Measurements from ENCODE around the gene TTC21A.

Gene TTC21A

GRCh38 chr3:39126532-39127071 lies 19.1 kb downstream of the TTC21A start:
- no peak overlapping the region for H3K27ac ChIP-seq (ENCODE audit: low read depth, low read length)
- no peaks in the 10 kb centered on the region for H3K9me3 ChIP-seq (ENCODE audit: control insufficient read depth in 5 of 5, low read length in 5 of 5)
- no peak overlapping the region for H3K9ac ChIP-seq (ENCODE audit: low read length in 5 of 5)
- no peaks in the 10 kb centered on the region for H3K27me3 ChIP-seq (ENCODE audit: control insufficient read depth in 5 of 5, insufficient read depth in 4 of 5, low read length in 5 of 5)
- peaks cover 0 to 10% (median 0%) of the 10 kb centered on the region in 5 donors for H3K4me1 ChIP-seq (ENCODE audit: control insufficient read depth in 5 of 5, insufficient read depth in 5 of 5, low read length in 5 of 5)
- H3K36me3 ChIP-seq (ENCODE audit: control insufficient read depth in 5 of 5, insufficient read depth in 5 of 5, low read length in 5 of 5), result peaks cover 0 to 18% (median 4%) of the 10 kb centered on the region in 5 donors
- no peak overlapping the region for H3K4me3 ChIP-seq (ENCODE audit: low read depth in 1 of 5, low read length in 5 of 5)

- H3K27ac ChIP-seq (ENCODE audit: low read depth, low read length), result no peak overlapping the region
- H3K4me3 ChIP-seq (ENCODE audit: low read depth in 1 of 5, low read length in 5 of 5), result no peak overlapping the region
- H3K27me3 ChIP-seq (ENCODE audit: control insufficient read depth in 5 of 5, insufficient read depth in 4 of 5, low read length in 5 of 5), result no peaks in the 10 kb centered on the region
- H3K4me1 ChIP-seq (ENCODE audit: control insufficient read depth in 5 of 5, insufficient read depth in 5 of 5, low read length in 5 of 5), result peaks cover 0 to 10% (median 0%) of the 10 kb centered on the region in 5 donors
- no peak overlapping the region for H3K9ac ChIP-seq (ENCODE audit: low read length in 5 of 5)
- H3K36me3 ChIP-seq (ENCODE audit: control insufficient read depth in 5 of 5, insufficient read depth in 5 of 5, low read length in 5 of 5), result peaks cover 0 to 18% (median 4%) of the 10 kb centered on the region in 5 donors
- no peaks in the 10 kb centered on the region for H3K9me3 ChIP-seq (ENCODE audit: control insufficient read depth in 5 of 5, low read length in 5 of 5)
Measured at GRCh38 chr3:39127269-39127907, 19.9 kb downstream of the TTC21A start.

DNA sequence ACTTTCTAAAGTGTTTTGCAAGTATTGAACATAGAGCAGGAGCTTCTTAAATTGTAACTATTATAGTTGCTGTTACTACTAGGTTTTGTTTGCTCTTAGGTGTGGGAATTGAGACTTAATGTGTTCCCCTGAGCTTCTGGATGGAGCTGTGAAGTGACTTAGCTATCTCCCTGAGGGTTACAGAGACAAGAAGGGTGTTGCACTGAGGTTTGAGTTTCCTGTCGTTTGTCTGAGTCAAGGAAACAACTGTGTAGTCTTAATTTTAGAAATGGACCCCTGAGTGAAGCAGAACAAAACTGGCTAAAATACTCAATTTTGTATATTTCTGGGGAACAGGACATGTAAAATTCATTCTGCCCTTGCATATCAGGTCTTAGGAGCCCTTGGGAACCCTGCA lies 20.4 kb downstream of the TTC21A start:
- H3K4me1 ChIP-seq (ENCODE audit: control insufficient read depth in 5 of 5, insufficient read depth in 5 of 5, low read length in 5 of 5), result peaks cover 0 to 10% (median 0%) of the 10 kb centered on the region in 5 donors
- no peaks in the 10 kb centered on the region for H3K9me3 ChIP-seq (ENCODE audit: control insufficient read depth in 5 of 5, low read length in 5 of 5)
- H3K9ac ChIP-seq (ENCODE audit: low read length in 5 of 5), result no peak overlapping the region
- no peak overlapping the region for H3K27ac ChIP-seq (ENCODE audit: low read depth, low read length)
- peaks cover 0 to 18% (median 4%) of the 10 kb centered on the region in 5 donors for H3K36me3 ChIP-seq (ENCODE audit: control insufficient read depth in 5 of 5, insufficient read depth in 5 of 5, low read length in 5 of 5)
- no peaks in the 10 kb centered on the region for H3K27me3 ChIP-seq (ENCODE audit: control insufficient read depth in 5 of 5, insufficient read depth in 4 of 5, low read length in 5 of 5)
- no peak overlapping the region for H3K4me3 ChIP-seq (ENCODE audit: low read depth in 1 of 5, low read length in 5 of 5)

DNA sequence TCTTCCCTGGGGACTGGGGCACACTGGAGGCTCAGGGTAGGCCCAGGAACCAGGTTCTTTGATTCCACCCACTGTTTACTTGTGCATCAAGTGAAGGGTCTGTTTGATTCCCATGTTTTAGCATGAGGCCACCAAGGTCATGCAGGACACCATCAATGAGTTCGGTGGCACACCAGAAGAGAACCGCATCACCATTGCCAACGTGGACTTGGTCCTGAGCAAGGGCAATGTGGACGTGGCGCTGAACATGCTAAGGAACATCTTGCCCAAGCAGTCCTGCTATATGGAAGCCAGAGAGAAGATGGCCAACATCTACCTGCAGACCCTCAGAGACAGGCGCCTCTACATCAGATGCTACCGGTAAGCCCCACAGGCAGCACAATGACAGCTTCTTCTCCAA lies 21.5 kb downstream of the TTC21A start:
- H3K27me3 ChIP-seq (ENCODE audit: control insufficient read depth in 5 of 5, insufficient read depth in 4 of 5, low read length in 5 of 5), result no peaks in the 10 kb centered on the region
- no peak overlapping the region for H3K27ac ChIP-seq (ENCODE audit: low read depth, low read length)
- H3K36me3 ChIP-seq (ENCODE audit: control insufficient read depth in 5 of 5, insufficient read depth in 5 of 5, low read length in 5 of 5), result peaks cover 0 to 23% (median 4%) of the 10 kb centered on the region in 5 donors
- no peak overlapping the region for H3K9ac ChIP-seq (ENCODE audit: low read length in 5 of 5)
- H3K9me3 ChIP-seq (ENCODE audit: control insufficient read depth in 5 of 5, low read length in 5 of 5), result no peaks in the 10 kb centered on the region
- peaks cover 0 to 10% (median 0%) of the 10 kb centered on the region in 5 donors for H3K4me1 ChIP-seq (ENCODE audit: control insufficient read depth in 5 of 5, insufficient read depth in 5 of 5, low read length in 5 of 5)
- no peak overlapping the region for H3K4me3 ChIP-seq (ENCODE audit: low read depth in 1 of 5, low read length in 5 of 5)

- H3K9me3 ChIP-seq (ENCODE audit: control insufficient read depth in 5 of 5, low read length in 5 of 5), result no peaks in the 10 kb centered on the region
- H3K27me3 ChIP-seq (ENCODE audit: control insufficient read depth in 5 of 5, insufficient read depth in 4 of 5, low read length in 5 of 5), result no peaks in the 10 kb centered on the region
- peaks cover 0 to 20% (median 2%) of the 10 kb centered on the region in 5 donors for H3K4me1 ChIP-seq (ENCODE audit: control insufficient read depth in 5 of 5, insufficient read depth in 5 of 5, low read length in 5 of 5)
- no peak overlapping the region for H3K27ac ChIP-seq (ENCODE audit: low read depth, low read length)
- H3K36me3 ChIP-seq (ENCODE audit: control insufficient read depth in 5 of 5, insufficient read depth in 5 of 5, low read length in 5 of 5), result peaks cover 0 to 23% (median 4%) of the 10 kb centered on the region in 5 donors
- H3K4me3 ChIP-seq (ENCODE audit: low read depth in 1 of 5, low read length in 5 of 5), result no peak overlapping the region
- H3K9ac ChIP-seq (ENCODE audit: low read length in 5 of 5), result no peak overlapping the region
Measured at GRCh38 chr3:39130026-39130425, 22.5 kb downstream of the TTC21A start.

DNA sequence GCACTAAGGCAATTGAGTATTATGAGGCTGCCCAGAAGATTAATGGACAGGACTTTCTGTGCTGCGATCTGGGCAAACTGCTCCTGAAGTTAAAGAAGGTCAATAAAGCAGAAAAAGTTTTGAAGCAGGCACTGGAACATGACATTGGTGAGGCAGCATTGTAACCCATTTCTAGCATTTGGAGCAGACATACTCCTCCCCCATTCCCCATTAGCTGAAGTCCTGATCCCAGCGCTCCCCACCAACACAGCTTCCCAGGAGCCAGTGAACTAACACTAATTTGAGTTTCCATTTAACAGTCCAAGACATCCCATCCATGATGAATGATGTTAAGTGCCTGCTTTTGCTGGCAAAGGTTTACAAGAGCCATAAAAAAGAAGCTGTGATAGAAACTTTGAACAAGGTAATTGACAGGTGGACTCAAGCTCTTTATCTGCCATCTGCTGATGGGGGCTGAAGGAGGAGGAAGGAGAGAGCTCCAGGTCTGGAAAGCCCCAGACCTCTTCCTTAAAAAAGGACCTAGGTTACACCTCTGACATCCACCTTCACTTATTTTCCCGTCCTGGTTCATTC lies 23.3 kb downstream of the TTC21A start:
- H3K4me3 ChIP-seq (ENCODE audit: low read depth in 1 of 5, low read length in 5 of 5), result no peak overlapping the region
- H3K9ac ChIP-seq (ENCODE audit: low read length in 5 of 5), result no peak overlapping the region
- peaks cover 0 to 27% (median 2%) of the 10 kb centered on the region in 5 donors for H3K4me1 ChIP-seq (ENCODE audit: control insufficient read depth in 5 of 5, insufficient read depth in 5 of 5, low read length in 5 of 5)
- H3K27me3 ChIP-seq (ENCODE audit: control insufficient read depth in 5 of 5, insufficient read depth in 4 of 5, low read length in 5 of 5), result no peaks in the 10 kb centered on the region
- H3K36me3 ChIP-seq (ENCODE audit: control insufficient read depth in 5 of 5, insufficient read depth in 5 of 5, low read length in 5 of 5), result peaks cover 0 to 23% (median 4%) of the 10 kb centered on the region in 5 donors
- H3K9me3 ChIP-seq (ENCODE audit: control insufficient read depth in 5 of 5, low read length in 5 of 5), result no peaks in the 10 kb centered on the region
- no peak overlapping the region for H3K27ac ChIP-seq (ENCODE audit: low read depth, low read length)

DNA sequence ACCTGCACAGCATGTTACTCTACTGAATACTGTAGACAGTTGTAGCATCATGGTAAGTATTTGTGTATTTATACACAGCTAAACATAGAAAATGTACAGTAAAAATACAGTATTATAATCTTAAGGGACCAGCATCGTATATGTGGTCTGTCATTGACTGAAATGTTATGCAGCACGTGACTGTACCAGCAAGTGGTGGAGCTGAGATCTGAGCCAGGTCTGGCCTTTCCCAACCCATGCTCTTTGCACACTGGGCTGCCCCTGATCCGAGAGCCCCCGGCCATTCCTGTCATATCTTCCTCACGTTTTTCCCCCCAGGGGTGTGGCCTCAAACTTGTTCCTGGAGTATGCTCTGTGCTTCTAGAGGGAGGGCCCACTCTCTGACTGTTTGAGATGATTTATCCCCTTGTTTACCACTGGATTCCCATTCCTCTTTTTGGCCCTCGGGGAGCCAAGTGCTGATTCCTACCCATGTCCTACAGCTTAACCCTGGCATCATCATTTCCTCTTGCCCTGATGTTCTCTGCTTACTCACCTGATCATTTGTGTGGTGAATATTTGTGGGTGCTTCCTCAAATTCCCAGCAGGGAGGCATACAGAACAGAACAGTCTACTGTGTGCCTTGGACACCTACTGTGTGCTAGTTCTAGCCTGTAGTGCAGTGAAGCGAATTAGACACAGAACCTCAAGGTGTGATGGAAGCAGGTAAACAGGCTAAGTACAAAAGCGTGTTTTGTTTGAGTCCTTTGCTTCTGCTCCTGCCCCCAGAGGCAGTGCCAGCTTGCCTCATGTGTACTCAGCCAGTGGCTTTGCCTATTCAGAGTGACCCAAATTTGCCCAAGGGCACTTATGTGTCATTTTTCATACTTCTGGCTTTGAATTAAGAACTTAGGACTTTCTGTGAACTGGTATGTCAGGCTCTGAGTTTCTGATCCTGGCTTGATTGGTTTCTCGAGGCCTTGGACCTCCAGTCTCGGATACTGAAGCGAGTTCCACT lies 24.9 kb downstream of the TTC21A start:
- H3K9me3 ChIP-seq (ENCODE audit: control insufficient read depth in 5 of 5, low read length in 5 of 5), result no peaks in the 10 kb centered on the region
- H3K4me1 ChIP-seq (ENCODE audit: control insufficient read depth in 5 of 5, insufficient read depth in 5 of 5, low read length in 5 of 5), result peaks cover 0 to 27% (median 2%) of the 10 kb centered on the region in 5 donors
- H3K27ac ChIP-seq (ENCODE audit: low read depth, low read length), result no peak overlapping the region
- no peaks in the 10 kb centered on the region for H3K27me3 ChIP-seq (ENCODE audit: control insufficient read depth in 5 of 5, insufficient read depth in 4 of 5, low read length in 5 of 5)
- no peak overlapping the region for H3K4me3 ChIP-seq (ENCODE audit: low read depth in 1 of 5, low read length in 5 of 5)
- H3K9ac ChIP-seq (ENCODE audit: low read length in 5 of 5), result no peak overlapping the region
- H3K36me3 ChIP-seq (ENCODE audit: control insufficient read depth in 5 of 5, insufficient read depth in 5 of 5, low read length in 5 of 5), result peaks cover 0 to 30% (median 6%) of the 10 kb centered on the region in 5 donors

DNA sequence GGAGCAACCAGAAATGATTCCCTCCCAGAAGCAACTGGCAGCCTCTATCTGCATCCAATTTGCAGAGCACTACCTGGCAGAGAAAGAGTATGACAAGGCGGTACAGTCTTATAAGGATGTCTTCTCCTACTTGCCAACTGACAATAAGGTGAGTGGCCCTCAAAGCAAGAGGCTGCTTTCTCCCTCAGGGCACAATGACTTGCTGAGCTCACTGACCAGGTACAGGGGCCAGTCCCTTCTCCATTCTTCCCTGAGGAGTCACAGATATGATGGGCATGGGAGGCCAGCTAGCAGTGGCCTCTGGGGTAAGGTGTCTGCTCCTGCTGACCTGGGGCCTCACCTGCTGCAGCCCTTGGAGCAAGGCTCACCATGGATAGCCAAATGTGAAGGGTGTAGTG lies 25.6 kb downstream of the TTC21A start:
- Histone ChIP-seq H3K27ac (ENCODE audit: low read depth, low read length) (no peak overlapping the region), H3K9ac (ENCODE audit: low read length in 5 of 5) (no peak overlapping the region), H3K4me1 (ENCODE audit: control insufficient read depth in 5 of 5, insufficient read depth in 5 of 5, low read length in 5 of 5) (peaks cover 0 to 27% (median 2%) of the 10 kb centered on the region in 5 donors)

DNA sequence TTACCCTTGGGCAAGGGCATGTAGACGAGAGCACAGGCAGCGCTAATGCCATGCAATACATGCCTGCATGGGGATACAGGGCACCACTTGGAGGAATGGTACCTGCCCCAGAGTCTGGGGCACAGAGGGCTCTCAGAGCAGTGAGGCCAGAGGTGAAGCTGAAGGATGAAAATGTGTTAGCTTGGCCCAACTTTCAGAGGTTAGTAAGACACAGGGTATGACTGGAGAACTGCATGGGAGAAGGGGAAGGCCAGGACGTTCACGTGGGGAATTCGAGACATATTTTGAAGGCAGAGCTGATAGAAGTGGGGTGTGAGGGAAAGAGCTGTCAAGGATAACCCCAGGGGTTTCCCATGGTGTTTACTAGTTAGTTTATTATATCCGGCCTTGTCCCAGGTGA lies 26.3 kb downstream of the TTC21A start:
- Histone ChIP-seq H3K27me3 (ENCODE audit: control insufficient read depth in 5 of 5, insufficient read depth in 4 of 5, low read length in 5 of 5) (no peaks in the 10 kb centered on the region), H3K27ac (ENCODE audit: low read depth, low read length) (no peak overlapping the region), H3K4me1 (ENCODE audit: control insufficient read depth in 5 of 5, insufficient read depth in 5 of 5, low read length in 5 of 5) (peaks cover 0 to 27% (median 2%) of the 10 kb centered on the region in 5 donors), H3K9me3 (ENCODE audit: control insufficient read depth in 5 of 5, low read length in 5 of 5) (no peaks in the 10 kb centered on the region), H3K9ac (ENCODE audit: low read length in 5 of 5) (no peak overlapping the region), H3K4me3 (ENCODE audit: low read depth in 1 of 5, low read length in 5 of 5) (no peak overlapping the region), H3K36me3 (ENCODE audit: control insufficient read depth in 5 of 5, insufficient read depth in 5 of 5, low read length in 5 of 5) (peaks cover 0 to 31% (median 12%) of the 10 kb centered on the region in 5 donors)

More for the DNA sequence above, 25.6 kb downstream of the TTC21A start:
- no peaks in the 10 kb centered on the region for H3K27me3 ChIP-seq (ENCODE audit: control insufficient read depth in 5 of 5, insufficient read depth in 4 of 5, low read length in 5 of 5)
- no peak overlapping the region for H3K4me3 ChIP-seq (ENCODE audit: low read depth in 1 of 5, low read length in 5 of 5)
- H3K9me3 ChIP-seq (ENCODE audit: control insufficient read depth in 5 of 5, low read length in 5 of 5), result no peaks in the 10 kb centered on the region
- H3K36me3 ChIP-seq (ENCODE audit: control insufficient read depth in 5 of 5, insufficient read depth in 5 of 5, low read length in 5 of 5), result peaks cover 0 to 35% (median 8%) of the 10 kb centered on the region in 5 donors
